Renal cortical epithelial cell (primary cell): ENCODE results near the gene OOEP. TPM values are rescaled to one million over a fixed set of nuclear protein-coding genes. Genes with fewer than 3 reads are reported as not detected.

Experiments
- DNase-seq: peaks from one replicate; pipeline ENCODE4 v3.0.0-alpha.2; 2011; ENCODE audit warnings: low read depth
- total RNA-seq: library from RNA; depleted of rRNA; stranded (reverse); fragments of >200 nt; gene quantifications from 2 replicates; pipeline ENCODE4 v1.2.3, GENCODE V29; 2014

The OOEP gene
- total RNA-seq, 1 donor from 2014 or later = not detected

DNA sequence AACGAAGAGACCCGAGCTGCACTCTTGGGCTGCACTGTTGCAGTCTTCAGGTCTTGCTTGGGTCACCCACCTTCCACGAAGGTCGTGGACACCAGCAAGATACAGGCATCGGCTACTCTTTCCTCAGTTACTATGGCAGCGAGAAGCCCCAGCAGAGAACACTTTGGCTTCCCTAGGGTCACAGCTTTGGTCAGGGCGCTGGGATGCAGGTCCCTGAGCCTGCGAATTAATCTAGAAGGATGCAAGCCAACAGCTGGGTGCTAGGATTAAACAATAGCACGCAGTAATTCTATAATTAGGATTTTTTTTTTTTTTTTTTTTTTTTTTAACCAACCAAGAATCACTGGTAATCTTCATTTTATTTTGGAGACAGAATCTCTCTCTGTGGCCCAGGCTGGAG is 5.1 kb downstream of the OOEP start:
- DNase-seq = no peak

DNA sequence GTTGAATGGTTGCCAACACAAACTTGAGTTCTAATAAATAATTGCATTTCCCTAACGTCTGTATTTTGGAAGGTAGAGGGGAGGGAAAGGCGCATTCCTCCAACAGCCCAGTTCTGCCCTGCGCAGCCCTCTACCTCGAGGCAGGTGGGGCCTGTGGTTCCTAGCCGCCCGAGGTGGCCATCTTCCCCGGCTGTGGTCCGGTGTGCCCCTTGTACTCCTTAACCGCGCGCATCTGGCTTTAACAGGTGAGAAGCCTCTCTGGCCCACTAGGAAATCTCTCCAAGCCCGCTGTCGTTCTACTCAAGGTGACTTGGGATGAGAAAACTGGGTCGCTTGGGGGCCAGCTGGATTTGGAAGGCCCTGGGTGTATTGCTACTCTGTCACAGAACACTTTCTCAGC is 5.6 kb downstream of the OOEP start:
- DNase-seq = no peak

DNA sequence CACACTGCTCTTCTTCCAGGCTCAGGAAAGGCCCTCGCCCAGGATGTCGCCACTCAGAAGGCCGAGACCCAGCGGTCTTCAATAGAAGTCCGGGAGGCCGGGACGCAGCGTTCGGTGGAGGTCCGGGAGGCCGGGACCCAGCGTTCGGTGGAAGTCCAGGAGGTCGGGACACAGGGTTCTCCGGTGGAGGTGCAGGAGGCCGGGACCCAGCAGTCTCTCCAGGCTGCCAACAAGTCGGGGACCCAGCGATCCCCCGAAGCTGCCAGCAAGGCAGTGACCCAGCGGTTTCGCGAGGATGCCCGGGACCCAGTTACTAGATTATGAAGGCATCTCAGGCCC is 6.2 kb downstream of the OOEP start:
- no peak for DNase-seq

DNA sequence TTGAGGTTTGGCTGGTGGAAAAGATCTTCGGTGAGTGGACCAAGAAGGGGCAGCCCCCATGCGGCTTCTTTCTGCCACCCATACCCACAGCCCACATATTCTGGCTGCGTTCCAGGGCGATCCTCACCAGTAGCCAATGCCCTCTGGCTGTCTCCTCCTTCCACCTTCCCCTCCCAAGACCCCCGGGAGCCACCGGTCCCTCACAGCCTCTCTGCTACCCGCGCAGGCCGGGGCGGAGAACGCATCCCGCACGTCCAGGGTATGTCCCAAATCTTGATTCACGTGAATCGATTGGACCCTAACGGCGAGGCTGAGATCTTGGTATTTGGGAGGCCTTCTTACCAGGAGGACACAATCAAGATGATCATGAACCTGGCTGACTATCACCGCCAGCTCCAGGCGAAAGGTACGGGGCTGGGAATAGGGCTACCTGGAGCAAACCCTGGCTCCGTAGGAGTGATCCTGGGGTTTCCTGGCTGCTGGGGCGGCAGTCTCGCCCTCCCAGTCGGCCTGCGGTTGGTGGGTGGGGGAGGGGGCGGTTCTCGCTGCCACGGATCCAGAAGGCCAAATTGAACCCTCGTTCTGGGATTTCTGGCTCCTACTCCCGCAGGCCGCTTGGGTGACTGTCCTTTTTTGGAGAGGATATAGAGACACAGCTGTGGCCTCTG is 6.7 kb downstream of the OOEP start:
- no peak for DNase-seq

DNA sequence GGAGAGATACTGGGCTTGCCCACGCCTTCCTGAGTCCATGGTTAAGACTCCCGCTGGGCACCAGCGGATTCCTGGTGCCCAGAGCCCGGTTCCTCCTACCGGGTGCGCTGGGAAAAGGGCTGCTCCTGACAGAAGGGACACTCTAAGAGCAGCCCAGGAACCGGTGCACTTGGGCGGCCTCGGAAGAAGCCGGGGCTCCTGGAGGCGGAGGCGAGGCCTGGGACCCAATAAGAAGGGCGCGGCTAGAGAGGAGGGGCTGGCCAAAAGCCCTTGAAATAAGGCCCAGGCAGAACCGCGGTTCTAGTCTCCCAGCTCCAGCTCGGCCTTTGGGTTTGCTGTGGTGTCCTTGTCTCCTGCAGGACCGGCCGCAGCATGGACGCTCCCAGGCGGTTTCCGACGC is 7.3 kb downstream of the OOEP start, which contains the start of gene KHDC3L:
Gene KHDC3L (plus strand): TSS at position 301 of the 400 bp plus-strand sequence. CDS start 72 bp downstream, at position 373.
- no peak for DNase-seq

DNA sequence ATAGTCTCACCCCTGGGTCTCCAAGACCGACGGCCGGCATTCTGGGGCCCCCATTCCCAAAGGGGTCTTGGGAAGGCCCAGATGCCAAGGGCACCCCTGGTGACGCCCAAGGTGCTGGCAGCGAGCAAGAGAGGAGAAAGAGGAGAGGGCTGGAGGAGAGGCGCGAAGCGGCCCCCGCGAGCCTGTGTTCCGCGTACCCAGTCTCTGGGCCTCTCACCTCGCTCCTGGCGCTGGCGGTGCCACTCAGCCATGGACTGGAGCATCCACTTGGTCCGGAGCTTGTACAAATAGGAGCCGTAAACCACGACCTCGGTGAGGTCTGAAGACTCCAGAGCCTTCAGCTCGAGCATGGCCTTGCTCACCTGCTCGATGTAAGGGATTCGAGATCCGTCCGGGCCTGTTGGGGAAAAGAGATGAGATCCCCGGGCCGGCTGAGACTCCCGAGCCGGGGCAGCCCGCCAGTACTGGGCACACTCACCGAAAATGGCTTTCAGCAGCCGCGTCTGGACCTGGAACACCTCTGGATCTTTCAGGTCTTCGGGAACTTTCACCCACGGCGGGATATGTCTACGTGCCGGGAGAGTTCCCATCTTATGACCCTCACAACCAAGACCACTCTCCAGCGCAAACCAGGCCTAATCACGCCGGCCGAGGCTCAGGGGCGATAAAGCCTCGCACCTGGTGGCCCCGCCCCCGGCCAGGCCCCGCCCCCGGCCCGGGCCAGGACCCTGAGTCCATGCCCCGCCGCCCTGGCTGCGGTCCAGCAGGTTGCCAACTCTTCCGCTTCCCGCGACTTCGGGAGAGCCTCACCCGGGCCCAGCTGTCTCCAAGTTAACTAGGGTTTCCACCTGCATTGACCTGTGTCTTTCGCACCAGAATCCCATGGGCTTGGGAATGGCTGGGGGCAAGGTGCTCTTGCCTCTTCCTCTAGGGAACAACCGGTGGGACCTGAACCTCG is 15.8 kb downstream of the OOEP start, which contains the start of gene DPPA5:
Gene DPPA5 (minus strand): TSS at position 641 of the 958 bp plus-strand sequence. CDS start 51 bp downstream, at position 590.
- DNase-seq = no peak

DNA sequence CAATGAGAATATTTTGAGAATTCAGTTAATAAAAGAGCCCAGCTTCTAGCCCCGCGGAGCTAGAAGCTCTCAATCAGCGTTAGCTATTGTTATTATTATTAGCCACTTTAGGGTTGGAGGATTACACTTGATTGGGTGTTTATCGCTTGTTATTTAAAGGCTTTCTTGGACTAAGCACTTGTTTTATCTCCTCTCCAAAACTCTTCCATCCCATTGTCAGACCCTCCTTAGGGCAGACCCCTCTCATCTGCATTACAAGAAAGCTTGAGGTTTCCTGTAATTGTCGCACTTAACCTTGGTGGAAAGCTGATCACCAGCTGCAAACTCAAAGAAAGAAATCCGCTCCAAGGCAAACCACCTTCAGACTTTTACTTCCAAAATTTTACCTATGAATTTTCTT is 20.4 kb downstream of the OOEP start:
- DNase-seq = no peak

DNA sequence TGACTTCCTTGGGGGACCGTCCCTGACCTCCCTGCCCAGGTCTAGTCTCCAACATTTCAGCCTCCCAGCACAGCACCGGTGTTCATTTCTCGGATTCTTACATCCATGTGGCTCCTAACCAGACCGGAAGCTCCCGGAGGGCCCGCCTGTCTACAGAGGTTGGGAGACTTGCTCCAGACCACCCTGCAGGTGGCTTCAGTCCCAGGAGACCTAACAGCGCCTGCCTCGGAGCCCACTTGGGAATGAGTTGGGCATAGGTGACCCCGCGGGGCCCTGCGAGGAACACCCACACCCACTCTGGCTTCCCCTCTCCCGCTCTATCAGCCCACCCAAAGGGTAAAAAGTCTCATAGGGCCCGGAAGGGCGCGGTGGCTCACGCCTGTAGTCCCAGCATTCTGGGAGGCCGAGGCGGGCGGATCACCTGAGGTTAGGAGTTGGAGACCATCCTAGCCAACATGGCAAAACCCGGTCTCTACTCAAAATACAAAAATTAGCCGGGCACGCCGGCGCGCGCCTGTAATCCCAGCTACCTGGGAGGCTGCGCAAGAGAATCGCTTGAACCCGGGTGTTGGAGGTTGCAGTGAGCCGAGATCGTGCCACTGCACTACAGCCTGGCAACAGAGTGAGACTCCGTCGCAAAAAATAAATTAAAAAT is 21.0 kb downstream of the OOEP start:
- no peak for DNase-seq

DNA sequence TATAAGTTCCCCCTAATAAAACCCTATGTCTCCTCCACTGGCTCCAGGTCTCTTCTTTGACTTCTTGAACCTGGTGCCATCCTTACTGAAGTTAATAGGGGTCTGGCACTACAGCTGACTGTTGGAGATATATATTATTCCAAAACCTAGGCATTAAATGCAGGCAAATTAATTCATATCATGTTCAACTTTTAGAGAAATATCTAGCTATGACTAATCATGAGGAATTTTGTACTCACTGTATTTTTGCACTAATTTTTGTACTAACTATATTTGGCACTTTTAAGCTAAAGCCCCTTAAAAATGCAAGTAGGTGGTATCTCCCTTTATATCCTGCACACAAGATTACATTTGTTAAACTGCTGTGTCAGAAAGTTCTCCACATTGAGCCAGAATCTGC is 26.5 kb downstream of the OOEP start:
- DNase-seq = no peak

DNA sequence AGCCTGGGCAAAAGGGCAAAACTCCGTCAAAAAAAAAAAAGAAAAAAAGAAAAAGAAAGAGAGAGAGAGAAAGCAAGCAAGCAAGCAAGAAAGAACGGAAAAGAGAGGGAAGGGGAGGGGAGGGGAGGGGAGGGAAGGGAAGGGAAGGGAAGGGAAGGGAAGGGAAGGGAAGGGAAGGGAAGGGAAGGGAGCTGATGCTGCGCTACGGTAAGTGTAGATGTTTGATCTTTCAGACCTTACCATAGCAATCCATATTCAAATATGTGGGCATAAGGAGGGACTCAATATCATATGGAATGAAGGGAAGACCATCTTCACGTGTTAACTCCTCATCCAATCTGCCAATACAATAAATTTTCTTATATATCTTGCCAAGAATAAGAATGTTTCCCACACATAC is 27.5 kb downstream of the OOEP start:
- no peak for DNase-seq

DNA sequence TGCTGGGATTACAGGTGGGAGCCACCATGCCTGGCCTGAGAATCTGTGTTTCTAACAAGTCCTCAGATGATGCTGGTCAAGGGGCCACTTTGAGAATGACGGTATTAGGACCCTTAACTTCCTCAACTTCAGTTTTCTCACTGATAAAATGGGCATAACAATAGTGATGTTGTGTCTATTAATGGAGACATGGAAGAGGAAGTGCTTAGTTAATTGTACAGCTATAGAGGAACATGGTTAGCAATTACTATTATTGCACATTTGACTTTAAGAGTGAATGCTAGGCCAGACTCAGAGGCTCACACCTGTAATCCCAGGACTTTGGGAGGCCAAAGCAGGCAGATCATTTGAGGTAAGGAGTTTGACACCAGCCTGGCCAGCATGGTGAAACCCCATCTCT is 28.4 kb downstream of the OOEP start:
- no peak for DNase-seq

DNA sequence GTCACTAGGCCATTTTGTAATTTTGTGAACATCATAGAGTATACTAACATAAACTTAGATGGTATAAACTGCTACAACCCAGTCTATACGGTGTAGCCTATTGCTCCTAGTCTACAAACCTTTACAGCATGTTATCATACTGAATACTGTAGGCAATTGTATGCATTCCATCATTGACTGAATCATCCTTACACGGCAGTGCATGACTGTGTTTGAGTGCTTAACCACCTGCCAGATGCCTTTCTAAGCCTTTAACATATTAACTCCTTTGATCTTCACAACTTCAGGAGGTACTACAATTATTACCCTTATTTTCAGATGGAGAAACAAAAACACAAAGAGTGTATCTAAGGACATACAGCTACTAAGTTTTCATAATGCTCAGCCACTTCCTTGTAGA is 29.6 kb downstream of the OOEP start:
- DNase-seq = peak; percentile 75

DNA sequence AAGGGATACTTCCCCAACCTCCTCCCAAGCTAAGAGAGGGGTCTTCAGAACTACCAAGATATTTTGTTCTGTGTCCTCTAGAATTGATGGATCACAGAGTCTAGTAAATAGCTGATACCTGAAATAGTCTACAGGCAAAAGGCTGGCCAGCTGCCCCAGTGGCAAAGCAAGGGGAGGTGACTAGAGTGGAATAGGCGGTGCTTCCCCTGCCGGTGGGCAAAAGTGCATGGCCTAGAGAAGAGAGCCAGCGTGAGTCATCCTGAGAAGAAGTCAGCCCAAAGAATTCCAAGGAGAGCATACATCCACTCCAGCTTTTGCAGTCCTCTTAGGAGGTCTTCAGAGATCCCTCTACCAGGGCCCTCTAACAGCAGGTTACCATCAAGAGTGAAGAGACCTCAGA is 30.4 kb downstream of the OOEP start:
- DNase-seq = peak; percentile 3

DNA sequence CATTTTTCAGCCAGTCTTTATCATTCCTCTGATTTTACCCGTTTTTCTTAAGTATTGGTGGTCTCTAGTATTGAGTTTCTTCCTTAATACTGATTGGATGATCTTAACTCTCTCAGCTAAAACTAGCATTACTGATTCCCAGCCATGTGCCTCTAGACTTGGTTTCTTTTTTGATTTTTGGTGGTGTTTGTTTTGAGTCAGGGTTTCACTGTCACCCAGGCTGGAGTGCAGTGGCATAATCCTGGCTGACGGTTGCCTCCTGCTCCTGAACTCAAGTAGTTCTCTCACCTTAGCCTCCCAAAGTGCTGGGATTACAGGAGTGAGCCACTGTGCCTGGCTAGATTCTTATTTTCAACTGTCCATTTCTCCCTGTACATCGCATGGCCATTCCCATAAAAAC is 40.5 kb downstream of the OOEP start:
- DNase-seq = no peak

DNA sequence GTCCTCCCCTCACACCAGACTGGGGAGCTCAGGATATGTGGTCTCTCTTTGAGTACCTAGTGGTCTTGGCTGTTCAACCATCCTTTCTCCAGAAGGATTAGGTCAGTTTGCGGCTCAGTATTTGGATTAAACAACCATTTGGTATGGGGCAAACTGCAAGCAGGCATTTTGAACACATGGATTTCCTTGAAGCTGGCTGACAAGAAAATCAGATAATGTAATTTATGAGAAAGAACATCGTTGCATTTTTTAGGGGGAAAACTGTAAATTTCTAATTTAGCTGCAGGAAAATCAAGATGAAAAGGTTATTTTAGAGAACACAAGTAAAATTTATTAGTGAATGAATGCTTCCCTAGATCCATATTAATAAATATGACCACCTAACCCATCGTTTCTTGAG is 40.9 kb downstream of the OOEP start:
- DNase-seq = no peak

DNA sequence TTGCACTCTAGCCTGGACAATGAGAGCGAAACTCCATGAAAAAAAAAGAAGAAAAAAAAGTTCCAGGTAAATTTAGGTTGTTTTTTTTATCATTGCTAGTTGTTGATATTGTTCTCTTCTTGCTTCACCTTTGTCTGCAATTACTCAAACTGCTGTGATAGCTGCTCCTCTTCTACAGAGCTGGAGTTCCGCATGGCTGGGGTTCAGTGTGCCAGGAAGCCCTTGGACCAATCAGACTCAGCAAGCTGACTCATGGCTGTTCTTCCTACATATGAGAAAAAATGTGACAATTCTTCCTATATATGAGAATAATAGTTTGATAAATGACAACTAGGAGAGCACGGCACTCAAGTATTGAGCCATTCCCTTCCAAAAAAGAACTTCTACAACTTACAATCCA is 44.0 kb downstream of the OOEP start:
- peak; percentile 54 for DNase-seq

DNA sequence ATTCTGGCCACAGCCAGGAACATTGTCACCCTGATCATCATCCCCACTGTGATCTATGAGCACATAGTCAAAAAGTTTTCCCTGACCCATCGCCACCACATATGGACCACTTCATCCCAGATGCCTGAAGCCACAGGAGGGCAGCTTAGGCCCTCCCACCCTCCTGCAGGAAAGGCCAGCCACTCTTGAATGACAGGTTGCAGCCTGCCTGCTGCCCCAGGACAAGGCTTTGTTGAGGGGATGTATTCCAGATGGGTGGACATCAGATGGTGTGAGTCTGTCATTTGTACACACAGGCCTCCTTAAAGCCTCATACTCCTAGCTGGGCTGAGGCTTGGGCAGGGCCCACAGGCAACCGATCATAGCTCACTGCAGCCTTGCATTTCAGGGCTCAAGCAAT is 46.4 kb downstream of the OOEP start:
- DNase-seq = no peak

Other genes starting within 250 kb of the OOEP start
- gene KHDC1L, start 144.4 kb downstream of the OOEP start, total RNA-seq = not detected in 2 replicates
- 2.9 and 3.6 TPM in 2 replicates for gene KHDC1, start 106.7 kb downstream of the OOEP start, total RNA-seq
- not detected in 2 replicates for gene DPPA5, start 15.6 kb downstream of the OOEP start, total RNA-seq
- not detected in 2 replicates for gene KHDC3L, start 7.2 kb downstream of the OOEP start, total RNA-seq
- gene DDX43, start 24.9 kb upstream of the OOEP start, total RNA-seq = 1.1 and 1.4 TPM in 2 replicates
- 3.4 and 9.6 TPM in 2 replicates for gene CGAS, start 82.4 kb upstream of the OOEP start, total RNA-seq
- 29.6 and 44.6 TPM in 2 replicates for gene MTO1, start 91.8 kb upstream of the OOEP start, total RNA-seq
- gene EEF1A1, start 151.1 kb upstream of the OOEP start, total RNA-seq = 25,091 and 26,411 TPM in 2 replicates